GM21447 (cell line): ENCODE data around the gene APOC1.

Experiments used
- ATAC-seq: cut with Tn5 transposase; IDR thresholded peaks from one replicate; pipeline ENCODE4 v1.9.1; 2021; ENCODE audit not compliant: unreplicated experiment

APOC1 gene

GRCh38 chr19:44955505-44956439 lies 41.4 kb downstream of the APOC1 start:
- peak; percentile 19 for ATAC-seq

- no peak for ATAC-seq
Observed at GRCh38 chr19:44957526-44957925, 43.1 kb downstream of the APOC1 start.

- no peak for ATAC-seq
Observed at GRCh38 chr19:44958090-44958489, 43.7 kb downstream of the APOC1 start.

GRCh38 chr19:44959691-44960090 lies 45.3 kb downstream of the APOC1 start:
- no peak for ATAC-seq

- ATAC-seq = no peak
Observed at GRCh38 chr19:44960906-44961728, 46.7 kb downstream of the APOC1 start.

GRCh38 chr19:44961821-44962220 lies 47.4 kb downstream of the APOC1 start:
- ATAC-seq = no peak

- no peak for ATAC-seq
Observed at GRCh38 chr19:44968118-44968517, 53.7 kb downstream of the APOC1 start.

- no peak for ATAC-seq
Observed at GRCh38 chr19:44968670-44969069, 54.3 kb downstream of the APOC1 start.
